ENCODE measurements around the gene ABLIM1. TPM values are rescaled to one million over a fixed set of nuclear protein-coding genes. Genes with fewer than 3 reads are reported as not detected.

Gene ABLIM1
- total and polyA plus RNA-seq, 2 of the 4 experiments (the other 2 are of a cell fraction): 7.7 to 9.9 TPM

DNA sequence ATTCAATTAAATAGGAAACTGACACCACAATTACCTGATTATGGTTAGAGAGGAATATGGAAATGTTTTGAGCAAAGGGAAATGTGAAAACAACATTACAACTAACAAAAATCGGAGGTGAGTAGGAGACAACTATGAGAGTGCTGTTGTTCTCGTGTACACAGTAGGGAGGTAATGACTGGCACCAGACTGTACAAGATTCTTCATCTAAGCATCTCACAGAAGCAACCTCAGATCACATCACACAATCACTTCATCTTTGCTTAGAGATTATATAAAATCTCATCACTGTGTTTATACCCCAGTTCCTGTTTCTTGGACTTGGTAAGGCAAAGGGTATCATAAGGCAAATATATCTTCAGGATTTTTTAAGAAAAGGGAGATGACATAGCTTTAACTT is 14.9 kb downstream of the ABLIM1 start:
- Histone ChIP-seq H3K36me3 (ENCODE audit: control insufficient read depth, insufficient read depth, low read length) (no peaks in the 10 kb centered on the region), H3K4me1 (ENCODE audit: control insufficient read depth, insufficient read depth, low read length) (peaks cover 10% of the 10 kb centered on the region), H3K79me1 (ENCODE audit: low read depth in 1 of 2, low read length in 2 of 2) (peaks cover 0 to 5% of the 10 kb centered on the region in 2 experiments; a peak in 1 of 4 replicates), H2AK9ac (replicated peaks; ENCODE audit: low read depth, low read length, poor library complexity) (no peak overlapping the region), H3K9ac (ENCODE audit: low read depth, low read length) (no peak overlapping the region), H2AK5ac (ENCODE audit: low read depth, low read length) (no peak overlapping the region), H4K8ac (ENCODE audit: low read depth in 2 of 2, low read length in 2 of 2) (no peak overlapping the region), H3K14ac (replicated peaks; ENCODE audit: low read depth, low read length) (no peak overlapping the region), H4K5ac (ENCODE audit: low read depth, low read length) (no peak overlapping the region), H3K4me3 (ENCODE audit: insufficient read depth, low read depth, low read length) (no peak overlapping the region), H4K20me1 (ENCODE audit: insufficient read depth, low read length) (peaks cover 8% of the 10 kb centered on the region; the same call in 1 of the 2 replicates), H2BK5ac (ENCODE audit: low read depth, low read length, poor library complexity, severe bottlenecking) (no peak overlapping the region), H3K56ac (ENCODE audit: extremely low read depth, insufficient read depth, low read length) (no peak overlapping the region), H2AFZ (replicated peaks; ENCODE audit: low read length, poor library complexity) (no peak overlapping the region), H2BK15ac (ENCODE audit: low read depth, low read length) (no peak overlapping the region), H3K4me2 (ENCODE audit: low read depth, low read length) (no peak overlapping the region), H3K4ac (ENCODE audit: low read depth, low read length) (no peak overlapping the region), H3K23ac (ENCODE audit: low read depth, low read length) (no peak overlapping the region), H4K91ac (ENCODE audit: insufficient read depth, low read depth, low read length) (no peak overlapping the region), H3K18ac (ENCODE audit: low read depth, low read length) (no peak overlapping the region), H3K27me3 (ENCODE audit: control insufficient read depth, insufficient read depth, low read length) (peaks cover 2% of the 10 kb centered on the region; the same call in 1 of the 2 replicates), H2BK120ac (ENCODE audit: low read depth, low read length) (no peak overlapping the region), H3K9me1 (ENCODE audit: insufficient read depth, low read length) (peaks cover 17% of the 10 kb centered on the region), H3K27ac (ENCODE audit: insufficient read depth, low read length) (no peak overlapping the region), H2BK20ac (ENCODE audit: low read depth, low read length) (no peak overlapping the region), H3K9me3 (ENCODE audit: control insufficient read depth, insufficient read depth, low read length) (no peaks in the 10 kb centered on the region)
- TF ChIP-seq, protein P1, sequence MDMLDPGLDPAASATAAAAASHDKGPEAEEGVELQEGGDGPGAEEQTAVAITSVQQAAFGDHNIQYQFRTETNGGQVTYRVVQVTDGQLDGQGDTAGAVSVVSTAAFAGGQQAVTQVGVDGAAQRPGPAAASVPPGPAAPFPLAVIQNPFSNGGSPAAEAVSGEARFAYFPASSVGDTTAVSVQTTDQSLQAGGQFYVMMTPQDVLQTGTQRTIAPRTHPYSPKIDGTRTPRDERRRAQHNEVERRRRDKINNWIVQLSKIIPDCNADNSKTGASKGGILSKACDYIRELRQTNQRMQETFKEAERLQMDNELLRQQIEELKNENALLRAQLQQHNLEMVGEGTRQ (IDR thresholded peaks at IDR 0.05; ENCODE audit: low read depth, low read length): no peak
- TF ChIP-seq MAZ (IDR thresholded peaks at IDR 0.05; ENCODE audit: borderline replicate concordance, low read depth, low read length) (no peak), BHLHE40 (IDR thresholded peaks at IDR 0.05; ENCODE audit: low read depth, low read length) (no peak), NFE2L2 (IDR thresholded peaks at IDR 0.05; ENCODE audit: low read depth, low read length) (no peak)
- TF ChIP-seq, protein P2, sequence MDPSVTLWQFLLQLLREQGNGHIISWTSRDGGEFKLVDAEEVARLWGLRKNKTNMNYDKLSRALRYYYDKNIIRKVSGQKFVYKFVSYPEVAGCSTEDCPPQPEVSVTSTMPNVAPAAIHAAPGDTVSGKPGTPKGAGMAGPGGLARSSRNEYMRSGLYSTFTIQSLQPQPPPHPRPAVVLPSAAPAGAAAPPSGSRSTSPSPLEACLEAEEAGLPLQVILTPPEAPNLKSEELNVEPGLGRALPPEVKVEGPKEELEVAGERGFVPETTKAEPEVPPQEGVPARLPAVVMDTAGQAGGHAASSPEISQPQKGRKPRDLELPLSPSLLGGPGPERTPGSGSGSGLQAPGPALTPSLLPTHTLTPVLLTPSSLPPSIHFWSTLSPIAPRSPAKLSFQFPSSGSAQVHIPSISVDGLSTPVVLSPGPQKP (IDR thresholded peaks at IDR 0.05; ENCODE audit: borderline replicate concordance, low read depth, low read length): no peak
- POLR2A ChIA-PET (ENCODE audit: unreplicated experiment): no interaction called here
- dilution Hi-C loops (cut with HindIII; ENCODE audit: low sequenced_read_pairs, unreplicated experiment): no loop called here
- DNase-seq: no peak
- in situ Hi-C loops (cut with MboI; ENCODE audit: low sequenced_read_pairs): no loop called here
- CTCF ChIA-PET: interaction anchor here (0.6 kb wide), 2 partner anchors 82 to 497 kb away, joined by 3 to 4 read pairs; no protein-coding TSS in a partner anchor
- no peak for ATAC-seq (ENCODE audit: low read depth)
- BruUV-seq (replicated peaks): no TSS peak
- intact Hi-C loops (cut with micrococcal nuclease): no loop called here
- WGBS, 2 experiments (ENCODE audit: extremely low coverage in 2 of 2, insufficient read length in 1 of 2): no CpG with 5 or more reads among the region's 2 CpGs

Measured in IMR-90 (cell line).